Measurements from ENCODE around the gene FGFBP3.

FGFBP3 gene, protein sequence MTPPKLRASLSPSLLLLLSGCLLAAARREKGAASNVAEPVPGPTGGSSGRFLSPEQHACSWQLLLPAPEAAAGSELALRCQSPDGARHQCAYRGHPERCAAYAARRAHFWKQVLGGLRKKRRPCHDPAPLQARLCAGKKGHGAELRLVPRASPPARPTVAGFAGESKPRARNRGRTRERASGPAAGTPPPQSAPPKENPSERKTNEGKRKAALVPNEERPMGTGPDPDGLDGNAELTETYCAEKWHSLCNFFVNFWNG

DNA sequence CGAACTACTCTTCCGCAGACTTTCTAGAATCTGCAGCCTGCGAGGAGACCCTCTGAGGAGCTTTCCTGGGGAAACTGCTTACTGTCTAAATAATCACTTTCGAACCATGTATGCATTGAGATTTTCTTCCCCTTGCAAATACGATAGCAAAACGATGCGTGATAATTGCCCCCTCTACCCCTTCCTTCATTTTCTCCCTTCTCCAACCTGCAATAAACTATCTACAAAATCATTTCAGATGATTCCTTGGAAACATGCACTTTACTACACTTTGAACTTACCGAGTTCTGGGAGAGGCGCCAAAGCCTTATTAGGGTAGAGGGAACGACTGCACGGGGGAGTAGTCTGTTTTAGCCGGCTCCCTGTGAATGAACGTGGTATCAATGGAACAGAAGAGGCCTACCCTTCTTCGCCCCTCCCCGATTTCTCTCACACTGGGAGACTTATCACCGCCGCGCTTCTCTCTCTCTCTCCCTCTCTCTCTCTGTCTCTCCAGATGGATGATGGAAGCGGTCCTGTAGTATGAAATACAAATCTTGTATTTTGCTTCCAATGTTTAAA is at the start of gene FGFBP3:
FGFBP3 (minus strand) TSS at position 370 of the 561 bp plus-strand sequence. CDS start 517 bp downstream, outside the sequence.
- Histone ChIP-seq H3K4me3 (ENCODE audit: low read length) (peak within 1 kb of the TSS; percentile 78), H3K9ac (ENCODE audit: low read length) (peak within 1 kb of the TSS; percentile 30), H3K27me3 (ENCODE audit: control insufficient read depth, insufficient read depth, low read length) (no peaks in the 10 kb centered on the region), H3K27ac (ENCODE audit: low read depth, low read length) (peak within 1 kb of the TSS; percentile 45), H3K4me1 (ENCODE audit: control insufficient read depth, insufficient read depth, low read length) (peaks cover 3% of the 10 kb centered on the region), H3K36me3 (ENCODE audit: control insufficient read depth, insufficient read depth, low read length) (no peaks in the 10 kb centered on the region)

GRCh38 chr10:91957091-91957490 is 47.8 kb upstream of the FGFBP3 start:
- Histone ChIP-seq H3K4me3 (ENCODE audit: low read length) (no peak overlapping the region), H3K27me3 (ENCODE audit: control insufficient read depth, insufficient read depth, low read length) (no peaks in the 10 kb centered on the region), H3K9ac (ENCODE audit: low read length) (no peak overlapping the region), H3K4me1 (ENCODE audit: control insufficient read depth, insufficient read depth, low read length) (no peaks in the 10 kb centered on the region), H3K36me3 (ENCODE audit: control insufficient read depth, insufficient read depth, low read length) (peaks cover 21% of the 10 kb centered on the region), H3K27ac (ENCODE audit: low read depth, low read length) (no peak overlapping the region)

- no peak overlapping the region for H3K27ac ChIP-seq (ENCODE audit: low read depth, low read length)
Measured at GRCh38 chr10:91955114-91955513, 45.8 kb upstream of the FGFBP3 start.

DNA sequence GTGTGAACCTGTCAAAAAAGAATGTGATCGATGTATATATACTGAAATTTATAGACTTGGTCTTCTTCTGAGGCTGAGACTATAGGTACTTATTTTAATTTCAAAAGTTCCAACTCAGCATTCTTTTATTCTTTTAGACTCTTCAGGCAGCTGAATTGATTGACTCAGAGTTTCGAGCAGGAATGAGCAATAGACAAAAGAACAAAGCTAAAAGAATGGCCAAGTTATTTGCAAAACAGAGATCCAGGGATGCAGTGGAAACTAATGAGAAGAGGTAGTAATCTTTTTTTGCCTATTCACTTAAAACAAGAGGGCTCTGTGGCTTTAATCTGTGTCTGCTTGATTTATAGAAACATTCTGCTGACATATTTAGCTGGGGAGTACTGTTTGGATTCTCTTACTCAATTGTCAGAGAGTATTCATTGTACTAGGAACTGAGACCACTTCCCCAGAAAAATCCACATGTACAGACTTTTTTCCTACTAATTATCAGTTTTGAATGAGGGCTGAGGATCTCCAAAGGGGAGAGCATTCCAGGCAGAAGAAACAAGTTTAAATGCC is 44.4 kb upstream of the FGFBP3 start:
- Histone ChIP-seq H3K4me1 (ENCODE audit: control insufficient read depth, insufficient read depth, low read length) (no peaks in the 10 kb centered on the region), H3K9ac (ENCODE audit: low read length) (no peak overlapping the region), H3K27ac (ENCODE audit: low read depth, low read length) (no peak overlapping the region), H3K4me3 (ENCODE audit: low read length) (no peak overlapping the region), H3K36me3 (ENCODE audit: control insufficient read depth, insufficient read depth, low read length) (peaks cover 12% of the 10 kb centered on the region), H3K27me3 (ENCODE audit: control insufficient read depth, insufficient read depth, low read length) (no peaks in the 10 kb centered on the region)

More at GRCh38 chr10:91955114-91955513, 45.8 kb upstream of the FGFBP3 start:
- Histone ChIP-seq H3K27me3 (ENCODE audit: control insufficient read depth, insufficient read depth, low read length) (no peaks in the 10 kb centered on the region), H3K4me3 (ENCODE audit: low read length) (no peak overlapping the region), H3K4me1 (ENCODE audit: control insufficient read depth, insufficient read depth, low read length) (no peaks in the 10 kb centered on the region), H3K36me3 (ENCODE audit: control insufficient read depth, insufficient read depth, low read length) (peaks cover 17% of the 10 kb centered on the region), H3K9ac (ENCODE audit: low read length) (no peak overlapping the region)

- Histone ChIP-seq H3K4me3 (ENCODE audit: low read length) (no peak overlapping the region), H3K9ac (ENCODE audit: low read length) (no peak overlapping the region), H3K4me1 (ENCODE audit: control insufficient read depth, insufficient read depth, low read length) (no peaks in the 10 kb centered on the region), H3K27ac (ENCODE audit: low read depth, low read length) (no peak overlapping the region), H3K27me3 (ENCODE audit: control insufficient read depth, insufficient read depth, low read length) (no peaks in the 10 kb centered on the region), H3K36me3 (ENCODE audit: control insufficient read depth, insufficient read depth, low read length) (peaks cover 8% of the 10 kb centered on the region)
Measured at GRCh38 chr10:91944880-91945630, 35.8 kb upstream of the FGFBP3 start.

GRCh38 chr10:91941426-91941825 is 32.1 kb upstream of the FGFBP3 start:
- Histone ChIP-seq H3K27ac (ENCODE audit: low read depth, low read length) (no peak overlapping the region), H3K36me3 (ENCODE audit: control insufficient read depth, insufficient read depth, low read length) (peaks cover 11% of the 10 kb centered on the region), H3K4me1 (ENCODE audit: control insufficient read depth, insufficient read depth, low read length) (no peaks in the 10 kb centered on the region), H3K9ac (ENCODE audit: low read length) (no peak overlapping the region), H3K4me3 (ENCODE audit: low read length) (no peak overlapping the region), H3K27me3 (ENCODE audit: control insufficient read depth, insufficient read depth, low read length) (no peaks in the 10 kb centered on the region)

GRCh38 chr10:91939653-91940052 is 30.4 kb upstream of the FGFBP3 start:
- no peaks in the 10 kb centered on the region for H3K4me1 ChIP-seq (ENCODE audit: control insufficient read depth, insufficient read depth, low read length)
- no peak overlapping the region for H3K4me3 ChIP-seq (ENCODE audit: low read length)
- H3K36me3 ChIP-seq (ENCODE audit: control insufficient read depth, insufficient read depth, low read length), result peaks cover 11% of the 10 kb centered on the region
- H3K9ac ChIP-seq (ENCODE audit: low read length), result no peak overlapping the region
- H3K27me3 ChIP-seq (ENCODE audit: control insufficient read depth, insufficient read depth, low read length), result no peaks in the 10 kb centered on the region
- no peak overlapping the region for H3K27ac ChIP-seq (ENCODE audit: low read depth, low read length)

GRCh38 chr10:91935886-91936285 is 26.6 kb upstream of the FGFBP3 start:
- H3K4me1 ChIP-seq (ENCODE audit: control insufficient read depth, insufficient read depth, low read length), result no peaks in the 10 kb centered on the region
- no peak overlapping the region for H3K9ac ChIP-seq (ENCODE audit: low read length)
- peaks cover 6% of the 10 kb centered on the region for H3K36me3 ChIP-seq (ENCODE audit: control insufficient read depth, insufficient read depth, low read length)
- no peak overlapping the region for H3K4me3 ChIP-seq (ENCODE audit: low read length)
- H3K27me3 ChIP-seq (ENCODE audit: control insufficient read depth, insufficient read depth, low read length), result no peaks in the 10 kb centered on the region
- no peak overlapping the region for H3K27ac ChIP-seq (ENCODE audit: low read depth, low read length)

DNA sequence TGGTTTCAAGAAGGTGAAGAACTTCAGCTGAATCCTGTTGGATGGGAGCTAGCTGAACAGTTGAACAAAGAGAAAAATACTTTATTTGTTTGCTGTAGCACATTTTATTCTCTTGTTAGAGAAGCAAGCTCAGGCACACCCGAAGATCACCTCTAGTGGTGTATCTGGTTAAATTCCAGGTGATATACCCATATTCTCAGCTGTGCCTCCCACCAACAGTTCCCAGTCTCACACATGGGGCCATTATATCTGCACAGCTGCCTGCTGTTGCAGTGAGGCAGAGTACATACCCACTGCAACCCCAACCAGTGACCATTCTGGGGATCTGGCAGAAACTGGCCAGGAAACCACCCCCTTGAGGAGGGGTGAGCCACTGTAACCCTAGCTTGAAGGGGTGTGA is 23.5 kb upstream of the FGFBP3 start:
- H3K36me3 ChIP-seq (ENCODE audit: control insufficient read depth, insufficient read depth, low read length), result peaks cover 6% of the 10 kb centered on the region
- H3K4me1 ChIP-seq (ENCODE audit: control insufficient read depth, insufficient read depth, low read length), result peaks cover 2% of the 10 kb centered on the region
- H3K27me3 ChIP-seq (ENCODE audit: control insufficient read depth, insufficient read depth, low read length), result no peaks in the 10 kb centered on the region
- H3K4me3 ChIP-seq (ENCODE audit: low read length), result no peak overlapping the region
- no peak overlapping the region for H3K9ac ChIP-seq (ENCODE audit: low read length)
- no peak overlapping the region for H3K27ac ChIP-seq (ENCODE audit: low read depth, low read length)

DNA sequence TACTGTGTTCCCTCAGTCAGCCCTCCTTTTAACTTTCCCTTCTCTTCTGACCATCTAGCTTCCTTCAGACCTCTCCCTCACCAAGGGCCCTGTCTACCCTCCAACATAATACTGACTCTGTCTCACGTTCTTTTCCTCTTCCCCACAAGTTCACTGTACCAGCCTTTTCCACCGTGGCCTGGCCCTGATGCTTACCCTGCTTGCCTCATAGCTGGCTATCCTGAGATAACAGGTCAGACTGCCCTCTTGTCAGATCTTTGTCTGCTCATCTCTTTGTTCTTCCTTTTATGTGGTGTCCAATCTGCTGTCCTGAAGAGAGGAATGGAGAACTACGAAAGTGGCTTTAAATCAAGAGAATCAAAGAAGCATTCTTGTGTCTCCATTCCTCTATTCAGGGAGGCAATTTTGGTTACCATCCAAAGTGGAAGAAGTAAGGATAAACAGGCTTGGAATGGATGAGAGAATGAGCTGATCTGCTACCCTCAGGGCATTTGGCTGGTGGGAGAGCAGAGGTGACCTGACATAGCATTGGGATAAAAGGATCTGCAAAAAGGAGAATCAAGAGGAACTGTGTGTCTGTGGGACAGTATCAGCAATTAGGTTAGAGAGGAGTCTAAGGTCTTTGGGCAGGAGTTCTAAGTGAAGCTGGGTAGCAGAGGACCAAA is 22.4 kb upstream of the FGFBP3 start:
- Histone ChIP-seq H3K4me3 (ENCODE audit: low read length) (no peak overlapping the region), H3K36me3 (ENCODE audit: control insufficient read depth, insufficient read depth, low read length) (peaks cover 5% of the 10 kb centered on the region), H3K27me3 (ENCODE audit: control insufficient read depth, insufficient read depth, low read length) (no peaks in the 10 kb centered on the region), H3K4me1 (ENCODE audit: control insufficient read depth, insufficient read depth, low read length) (peaks cover 2% of the 10 kb centered on the region), H3K9ac (ENCODE audit: low read length) (no peak overlapping the region), H3K27ac (ENCODE audit: low read depth, low read length) (no peak overlapping the region)

GRCh38 chr10:91930939-91931338 is 21.7 kb upstream of the FGFBP3 start:
- Histone ChIP-seq H3K9ac (ENCODE audit: low read length) (no peak overlapping the region), H3K27ac (ENCODE audit: low read depth, low read length) (no peak overlapping the region), H3K27me3 (ENCODE audit: control insufficient read depth, insufficient read depth, low read length) (no peaks in the 10 kb centered on the region), H3K4me3 (ENCODE audit: low read length) (no peak overlapping the region), H3K36me3 (ENCODE audit: control insufficient read depth, insufficient read depth, low read length) (peaks cover 2% of the 10 kb centered on the region), H3K4me1 (ENCODE audit: control insufficient read depth, insufficient read depth, low read length) (peaks cover 2% of the 10 kb centered on the region)

DNA sequence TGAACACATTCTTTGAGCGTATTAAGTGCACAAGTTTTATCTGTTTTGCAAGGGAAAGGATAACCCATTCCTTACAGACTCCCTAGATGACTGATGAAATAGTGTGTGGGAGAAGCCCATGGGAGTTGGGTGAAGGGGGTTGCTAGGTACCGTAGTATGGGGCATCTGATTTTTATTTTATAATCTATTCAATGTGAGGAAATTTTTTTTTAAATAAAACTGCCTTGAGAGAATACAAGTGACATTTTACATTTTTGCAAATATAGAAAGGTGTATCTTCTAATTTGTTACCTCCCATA is 15.7 kb upstream of the FGFBP3 start:
- no peak overlapping the region for H3K4me3 ChIP-seq (ENCODE audit: low read length)
- H3K36me3 ChIP-seq (ENCODE audit: control insufficient read depth, insufficient read depth, low read length), result no peaks in the 10 kb centered on the region
- H3K9ac ChIP-seq (ENCODE audit: low read length), result no peak overlapping the region
- no peak overlapping the region for H3K27ac ChIP-seq (ENCODE audit: low read depth, low read length)
- peaks cover 3% of the 10 kb centered on the region for H3K4me1 ChIP-seq (ENCODE audit: control insufficient read depth, insufficient read depth, low read length)
- no peaks in the 10 kb centered on the region for H3K27me3 ChIP-seq (ENCODE audit: control insufficient read depth, insufficient read depth, low read length)
